ENCODE results near the gene TTC9C. TPM values are rescaled to one million over a fixed set of nuclear protein-coding genes. Genes with fewer than 3 reads are reported as not detected.
A peak's percentile ranks its signal among the peaks of the same experiment; 100 is the strongest.

The TTC9C gene
- total and polyA plus RNA-seq, 2 of the 13 experiments (the other 11 are each of a cell fraction or from before 2014, with no cell fraction given) = 28.0 to 36.4 TPM

DNA sequence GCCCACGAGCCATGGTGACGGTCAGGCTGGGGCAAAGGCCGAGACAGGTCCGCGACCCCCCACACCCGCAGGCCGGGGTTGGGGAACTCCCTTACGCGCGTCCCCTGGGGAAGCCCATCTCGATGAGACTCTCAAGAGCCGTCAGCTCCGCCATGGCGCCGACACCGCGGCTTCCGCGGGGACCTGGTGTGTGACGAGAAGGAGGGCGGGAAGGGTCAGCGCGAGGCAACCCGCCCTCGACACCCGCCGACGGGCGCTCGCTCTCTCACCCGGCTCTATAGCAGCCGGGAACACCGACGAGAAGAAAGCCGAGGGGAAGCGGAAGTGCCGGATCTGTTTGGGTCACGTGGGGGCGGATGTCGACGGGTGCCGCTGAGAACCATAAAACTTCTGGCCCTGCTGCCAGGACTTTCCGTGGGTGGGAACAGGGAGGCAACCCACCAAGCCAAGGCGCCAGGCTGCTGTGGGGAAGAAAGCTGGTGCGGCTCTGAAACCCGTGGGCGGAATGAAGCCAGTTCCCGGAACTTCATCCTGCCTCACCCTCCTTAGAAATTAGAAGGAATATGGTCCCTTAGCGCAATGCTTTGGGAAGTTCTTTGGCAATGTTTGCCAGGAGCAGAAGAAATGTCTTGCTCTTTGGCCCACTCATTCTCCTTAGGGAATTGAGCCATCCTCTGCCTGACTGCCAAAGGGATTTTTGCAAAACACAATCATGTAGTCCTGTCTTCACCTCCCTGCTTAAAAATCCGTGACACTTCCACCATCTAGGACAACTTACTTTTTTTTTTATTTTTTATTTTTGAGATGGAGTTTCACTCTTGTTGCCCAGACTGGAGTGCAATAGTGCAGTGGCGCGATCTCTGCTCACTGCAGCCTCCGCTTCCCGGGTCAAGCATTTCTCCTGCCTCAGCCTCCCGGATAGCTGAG is 49.3 kb upstream of the TTC9C start, which contains the start of gene UBXN1 (continued):
- no peak for TF ChIP-seq ZNF296 (CRISPR knock-in tag; conservative IDR thresholded peaks at IDR 0.05)
- TF ChIP-seq RAD51 (IDR thresholded peaks at IDR 0.05; ENCODE audit: borderline replicate concordance) = peak; percentile 87
- TF ChIP-seq ZNF713 (CRISPR knock-in tag; IDR thresholded peaks at IDR 0.05) = no peak
- TF ChIP-seq, protein P1, sequence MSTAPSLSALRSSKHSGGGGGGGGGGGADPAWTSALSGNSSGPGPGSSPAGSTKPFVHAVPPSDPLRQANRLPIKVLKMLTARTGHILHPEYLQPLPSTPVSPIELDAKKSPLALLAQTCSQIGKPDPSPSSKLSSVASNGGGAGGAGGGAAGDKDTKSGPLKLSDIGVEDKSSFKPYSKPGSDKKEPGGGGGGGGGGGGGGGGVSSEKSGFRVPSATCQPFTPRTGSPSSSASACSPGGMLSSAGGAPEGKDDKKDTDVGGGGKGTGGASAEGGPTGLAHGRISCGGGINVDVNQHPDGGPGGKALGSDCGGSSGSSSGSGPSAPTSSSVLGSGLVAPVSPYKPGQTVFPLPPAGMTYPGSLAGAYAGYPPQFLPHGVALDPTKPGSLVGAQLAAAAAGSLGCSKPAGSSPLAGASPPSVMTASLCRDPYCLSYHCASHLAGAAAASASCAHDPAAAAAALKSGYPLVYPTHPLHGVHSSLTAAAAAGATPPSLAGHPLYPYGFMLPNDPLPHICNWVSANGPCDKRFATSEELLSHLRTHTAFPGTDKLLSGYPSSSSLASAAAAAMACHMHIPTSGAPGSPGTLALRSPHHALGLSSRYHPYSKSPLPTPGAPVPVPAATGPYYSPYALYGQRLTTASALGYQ (CRISPR knock-in tag; IDR thresholded peaks at IDR 0.05) = no peak
- TF ChIP-seq HDAC6 (IDR thresholded peaks at IDR 0.05; ENCODE audit: low read depth, low read length) = no peak
- TF ChIP-seq HOXA7 (CRISPR knock-in tag; IDR thresholded peaks at IDR 0.05) = no peak
- peak; percentile 87; the same call in 1 of the 2 replicates for TF ChIP-seq ZNF350 (CRISPR knock-in tag; IDR thresholded peaks at IDR 0.05; ENCODE audit: borderline replicate concordance, low read depth)
- TF ChIP-seq ZNF33A (CRISPR knock-in tag; IDR thresholded peaks at IDR 0.05; ENCODE audit: borderline replicate concordance) = no peak
- TF ChIP-seq NFRKB (IDR thresholded peaks at IDR 0.05) = no peak
- peak; percentile 15; the same call in 1 of the 2 replicates for TF ChIP-seq GATA4 (IDR thresholded peaks at IDR 0.05; ENCODE audit: borderline replicate concordance, low read depth)
- TF ChIP-seq ZFP37 (CRISPR knock-in tag; IDR thresholded peaks at IDR 0.05; ENCODE audit: borderline replicate concordance) = no peak
- peak; percentile 14; the same call in 1 of the 2 replicates for TF ChIP-seq ONECUT2 (CRISPR knock-in tag; IDR thresholded peaks at IDR 0.05)
- no peak for TF ChIP-seq PAF1 (CRISPR knock-in tag; IDR thresholded peaks at IDR 0.05)
- TF ChIP-seq PRPF4 (IDR thresholded peaks at IDR 0.05; ENCODE audit: low read depth, low read length, poor library complexity, severe bottlenecking) = no peak
- peak; percentile 69; the same call in 1 of the 2 replicates for TF ChIP-seq MIXL1 (CRISPR knock-in tag; IDR thresholded peaks at IDR 0.05)
- no peak for TF ChIP-seq NAIF1 (CRISPR knock-in tag; IDR thresholded peaks at IDR 0.05; ENCODE audit: borderline replicate concordance)
- TF ChIP-seq ZNF264 (CRISPR knock-in tag; IDR thresholded peaks at IDR 0.05) = 0 out of 2 replicates have a peak, but pooled peaks have one; percentile 19
- TF ChIP-seq MTF2 (CRISPR knock-in tag; IDR thresholded peaks at IDR 0.05; ENCODE audit: borderline replicate concordance) = no peak
- TF ChIP-seq, protein P2, sequence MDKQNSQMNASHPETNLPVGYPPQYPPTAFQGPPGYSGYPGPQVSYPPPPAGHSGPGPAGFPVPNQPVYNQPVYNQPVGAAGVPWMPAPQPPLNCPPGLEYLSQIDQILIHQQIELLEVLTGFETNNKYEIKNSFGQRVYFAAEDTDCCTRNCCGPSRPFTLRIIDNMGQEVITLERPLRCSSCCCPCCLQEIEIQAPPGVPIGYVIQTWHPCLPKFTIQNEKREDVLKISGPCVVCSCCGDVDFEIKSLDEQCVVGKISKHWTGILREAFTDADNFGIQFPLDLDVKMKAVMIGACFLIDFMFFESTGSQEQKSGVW (CRISPR knock-in tag; IDR thresholded peaks at IDR 0.05; ENCODE audit: borderline replicate concordance) = no peak
- no peak for TF ChIP-seq CTCF (CRISPR knock-in tag; IDR thresholded peaks at IDR 0.05)
- TF ChIP-seq ZNF788 (CRISPR knock-in tag; IDR thresholded peaks at IDR 0.05; ENCODE audit: borderline replicate concordance) = peak; percentile 77; the same call in 1 of the 2 replicates
- TF ChIP-seq ZNF282 (IDR thresholded peaks at IDR 0.05; ENCODE audit: partially characterized antibody) = no peak
- TF ChIP-seq, protein P3, sequence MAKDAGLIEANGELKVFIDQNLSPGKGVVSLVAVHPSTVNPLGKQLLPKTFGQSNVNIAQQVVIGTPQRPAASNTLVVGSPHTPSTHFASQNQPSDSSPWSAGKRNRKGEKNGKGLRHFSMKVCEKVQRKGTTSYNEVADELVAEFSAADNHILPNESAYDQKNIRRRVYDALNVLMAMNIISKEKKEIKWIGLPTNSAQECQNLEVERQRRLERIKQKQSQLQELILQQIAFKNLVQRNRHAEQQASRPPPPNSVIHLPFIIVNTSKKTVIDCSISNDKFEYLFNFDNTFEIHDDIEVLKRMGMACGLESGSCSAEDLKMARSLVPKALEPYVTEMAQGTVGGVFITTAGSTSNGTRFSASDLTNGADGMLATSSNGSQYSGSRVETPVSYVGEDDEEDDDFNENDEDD (CRISPR knock-in tag; IDR thresholded peaks at IDR 0.05; ENCODE audit: borderline replicate concordance) = peak; percentile 50; the same call in 1 of the 2 replicates
- TF ChIP-seq HCFC1 (IDR thresholded peaks at IDR 0.05; ENCODE audit: low read depth, low read length) = peak; percentile 58; the same call in 1 of the 2 replicates
